GM18907 (cell line): ENCODE data around the gene ZFP69B.

Experiments
- ATAC-seq: cut with Tn5 transposase; IDR thresholded peaks from one replicate; pipeline ENCODE4 v1.9.1; 2021; ENCODE audit warnings: mild to moderate bottlenecking, moderate library complexity; ENCODE audit not compliant: unreplicated experiment

Gene ZFP69B

GRCh38 chr1:40449684-40450494, at the start of gene ZFP69B:
TSS of gene ZFP69B (plus strand) at chr1:40450476. CDS start at chr1:40450962, 486 bp downstream.
- peak; percentile 86 for ATAC-seq

DNA sequence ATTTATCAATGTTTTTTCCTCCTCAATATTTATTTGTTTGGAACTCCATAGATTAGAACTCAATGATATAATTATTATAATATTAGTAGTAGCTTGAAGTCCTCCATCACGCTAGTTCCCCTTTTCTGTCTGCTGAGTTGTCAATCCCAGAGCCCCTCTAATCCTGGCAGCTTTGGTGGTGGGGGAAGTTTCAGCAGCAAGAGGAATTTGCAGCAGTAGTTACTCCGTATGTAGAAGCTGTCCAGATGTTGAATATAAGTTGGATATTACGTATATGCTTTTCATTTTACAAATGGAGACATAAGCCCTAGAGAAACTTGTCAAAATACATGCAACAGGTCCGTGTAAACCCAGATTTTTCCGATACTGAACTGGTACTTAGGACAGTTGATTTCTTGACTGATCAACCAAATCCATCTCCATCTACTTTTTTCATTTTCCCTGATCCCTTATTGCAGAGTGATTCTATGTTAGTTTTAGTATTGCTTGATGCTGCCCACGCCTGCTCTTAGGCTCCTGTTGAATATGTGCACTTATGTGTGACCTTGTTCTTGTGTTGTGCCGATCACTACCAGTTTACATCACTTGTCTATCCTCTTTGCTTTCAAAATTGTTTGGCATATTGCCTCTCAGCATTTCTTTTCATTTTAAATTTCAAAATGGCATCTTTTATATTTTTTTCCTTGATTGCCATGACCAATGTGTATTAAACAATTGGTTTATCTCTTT, 48.6 kb upstream of the ZFP69B start:
- no peak for ATAC-seq

- ATAC-seq = no peak
Measured at GRCh38 chr1:40404670-40405462, 45.4 kb upstream of the ZFP69B start.

DNA sequence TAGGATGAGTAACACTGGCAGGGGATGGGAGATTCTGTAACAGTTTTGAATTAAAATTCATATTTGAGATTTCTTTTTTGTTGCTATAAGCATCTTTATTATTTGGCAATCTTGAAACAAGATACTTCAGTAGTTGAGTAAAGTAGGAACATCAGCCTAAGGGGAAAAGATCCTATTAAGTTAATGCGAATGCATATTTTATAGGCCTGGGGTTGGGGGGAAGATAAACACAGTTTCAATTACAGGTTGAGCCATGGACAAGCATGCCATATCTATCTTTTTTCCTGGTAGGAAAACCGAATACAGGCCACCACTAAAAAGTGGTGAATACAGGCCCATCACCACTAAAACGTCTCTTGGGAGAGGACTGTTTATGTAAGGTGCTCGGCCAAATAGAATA, 44.5 kb upstream of the ZFP69B start:
- ATAC-seq = no peak

GRCh38 chr1:40407453-40407852, 42.8 kb upstream of the ZFP69B start:
- ATAC-seq = no peak

GRCh38 chr1:40409467-40409866, 40.8 kb upstream of the ZFP69B start:
- ATAC-seq = no peak

DNA sequence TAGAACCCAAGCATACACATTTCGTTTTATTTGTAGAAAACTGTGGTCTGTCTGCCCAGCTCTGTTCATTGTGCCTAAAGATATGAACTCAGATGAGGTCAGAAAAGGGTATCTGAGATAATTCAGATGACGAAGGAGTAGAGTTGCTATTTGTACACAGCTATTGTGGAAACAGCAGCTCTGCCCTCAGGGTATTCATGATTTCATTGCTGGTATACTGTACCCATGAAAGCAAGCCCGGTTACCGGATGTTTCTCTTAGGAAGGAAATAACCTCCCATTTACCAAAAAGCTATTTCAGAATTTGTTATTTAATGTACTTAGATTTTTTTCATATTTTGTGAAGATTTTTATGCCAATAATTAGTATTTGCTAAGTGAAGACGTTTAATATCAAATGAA, 39.0 kb upstream of the ZFP69B start:
- ATAC-seq = no peak

DNA sequence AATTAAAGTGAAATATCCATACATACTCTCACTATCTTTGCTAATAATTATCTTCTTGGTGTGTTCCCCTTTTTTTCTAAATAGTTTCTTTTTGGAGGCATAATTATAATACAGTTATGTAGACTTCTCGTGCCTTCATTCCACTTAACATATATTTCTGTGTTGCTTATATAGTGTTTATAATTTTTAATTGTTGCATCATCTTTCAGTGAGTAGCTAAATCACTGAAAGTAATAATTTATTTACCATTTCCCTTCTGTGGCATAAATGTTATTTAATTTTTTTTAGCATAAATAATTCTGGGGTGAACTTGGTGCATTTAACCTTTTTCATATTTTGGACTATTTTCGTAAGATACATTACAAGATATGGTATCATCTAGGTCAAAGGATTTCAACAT, 38.4 kb upstream of the ZFP69B start:
- no peak for ATAC-seq

DNA sequence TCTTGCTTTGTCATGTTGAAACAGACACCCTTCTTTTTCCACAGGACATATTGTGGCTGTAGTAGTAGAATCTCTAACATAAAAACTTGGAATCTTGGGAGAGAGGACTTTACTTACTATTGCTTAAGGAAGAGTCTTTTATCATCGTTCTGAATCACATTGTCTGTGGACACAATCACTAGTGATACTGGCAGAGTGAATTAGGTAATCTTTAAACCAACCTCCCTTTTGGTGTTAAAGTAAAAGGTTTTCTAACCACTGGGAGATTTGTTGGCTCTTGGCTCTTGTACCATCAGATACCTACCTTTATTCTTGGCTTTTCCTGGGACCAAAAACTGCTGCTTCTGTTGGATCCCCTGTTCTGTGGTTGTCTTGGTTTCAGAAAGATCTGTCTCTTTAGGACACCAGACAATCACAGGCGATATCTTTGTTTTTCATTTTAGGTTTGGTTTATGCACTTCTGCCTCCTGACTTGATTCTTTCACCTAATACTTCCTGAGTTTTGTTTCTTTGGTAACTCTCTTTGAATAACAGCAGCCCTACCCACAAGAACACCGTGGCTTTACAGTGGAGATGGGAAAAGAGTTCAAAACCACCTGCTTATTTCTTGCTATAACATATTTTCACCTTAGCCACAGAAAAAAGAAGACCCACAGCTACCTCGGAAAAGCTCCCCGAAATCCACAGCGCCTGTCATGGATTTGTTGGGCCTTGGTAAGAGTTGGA, 36.6 kb upstream of the ZFP69B start:
- ATAC-seq = no peak

GRCh38 chr1:40414331-40414730, 35.9 kb upstream of the ZFP69B start:
- no peak for ATAC-seq

- ATAC-seq = no peak
Measured at GRCh38 chr1:40416709-40417108, 33.6 kb upstream of the ZFP69B start.

GRCh38 chr1:40421431-40422384, 28.6 kb upstream of the ZFP69B start:
- ATAC-seq = no peak

- no peak for ATAC-seq
Measured at GRCh38 chr1:40422630-40423263, 27.5 kb upstream of the ZFP69B start.

GRCh38 chr1:40423264-40423642, 27.0 kb upstream of the ZFP69B start:
- ATAC-seq = no peak

DNA sequence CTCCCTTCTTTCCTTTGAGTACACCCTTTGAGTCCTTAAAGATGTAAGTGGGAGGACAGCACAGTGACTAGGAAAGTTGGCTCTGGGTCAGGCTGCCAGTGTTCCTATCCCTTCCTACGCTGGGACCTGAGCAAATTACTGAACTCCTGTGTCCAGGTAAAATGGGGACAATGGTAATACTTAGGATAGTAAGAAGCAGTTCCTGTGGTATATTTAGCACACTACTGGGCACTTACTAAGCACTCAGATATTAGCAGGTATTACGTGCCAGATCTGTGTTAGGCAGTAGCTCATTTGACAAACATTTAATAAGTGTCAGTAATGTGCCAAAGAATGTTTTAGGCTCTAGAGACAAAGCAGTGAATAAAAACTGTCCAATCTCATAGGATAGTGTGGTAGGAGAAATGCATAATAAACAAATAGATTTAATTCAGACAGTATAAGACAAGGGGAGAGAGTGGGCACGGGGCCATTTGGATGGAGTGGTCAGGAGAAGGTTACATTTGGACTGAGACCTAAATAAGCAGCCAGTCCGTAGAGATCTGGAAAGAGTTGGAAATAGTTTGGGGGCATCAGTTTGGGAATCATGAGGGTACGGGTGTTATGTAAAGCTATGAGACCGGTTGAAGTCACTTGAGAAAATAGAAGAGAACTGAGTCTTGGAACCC, 26.2 kb upstream of the ZFP69B start:
- no peak for ATAC-seq

- no peak for ATAC-seq
Measured at GRCh38 chr1:40425198-40425597, 25.1 kb upstream of the ZFP69B start.

GRCh38 chr1:40431385-40431784, 18.9 kb upstream of the ZFP69B start:
- no peak for ATAC-seq

GRCh38 chr1:40432644-40433390, 17.5 kb upstream of the ZFP69B start:
- ATAC-seq = no peak
